PC-3 (cell line): Measurements from ENCODE around the gene HSD17B4. TPM values are rescaled to one million over a fixed set of nuclear protein-coding genes. Genes with fewer than 3 reads are reported as not detected.

Experiments used
- ATAC-seq: fragments of 200-7000 bp; cut with Tn5 transposase; 2 replicates; pipeline ENCODE4 v1.9.1; 2020; ENCODE audit warnings: mild to moderate bottlenecking, moderate library complexity
- BruUV-seq: library from RNA; stranded (reverse); fragments of 400-500 nt; replicated peaks from 2 replicates; lab custom pipeline; 2021; lab: Mats Ljungman, UMichigan
- CTCF ChIA-PET: fragments of 300-600 bp; sonication (Branson Sonifier 250); formaldehyde crosslinking; loops from one replicate; lab custom pipeline; 2022; ENCODE audit warnings: antibody characterized with exemption; lab: Charles Lee
- POLR2A ChIA-PET: fragments of 300-600 bp; sonication (Branson Sonifier 250); formaldehyde crosslinking; loops from one replicate; lab custom pipeline; 2022; ENCODE audit warnings: antibody characterized with exemption; ENCODE audit not compliant: unreplicated experiment; lab: Charles Lee
- DNase-seq: peaks from one replicate; pipeline ENCODE4 v3.0.0-alpha.2; 2015
- H2AFZ ChIP-seq: fragments of 300-600 bp; sonication (generic); 2 replicates; pipeline ENCODE4 v1.6.0; 2016; ENCODE audit warnings: antibody characterized with exemption, low read length
- H3F3A ChIP-seq: fragments of 300-600 bp; sonication (generic); one replicate; pipeline ENCODE4 v1.6.0; 2017; ENCODE audit warnings: antibody characterized with exemption, low read length, control low read depth, mild to moderate bottlenecking; ENCODE audit not compliant: unreplicated experiment
- H3K27ac ChIP-seq: fragments of 300-600 bp; sonication (generic); 2 replicates; pipeline ENCODE4 v1.5.1; 2016; ENCODE audit warnings: mild to moderate bottlenecking, low read length
- H3K27me3 ChIP-seq: fragments of 300-600 bp; sonication (generic); 2 replicates; pipeline ENCODE4 v1.6.1; 2016; ENCODE audit warnings: low read length, mixed read lengths
- H3K36me3 ChIP-seq: fragments of 300-600 bp; sonication (generic); 2 replicates; pipeline ENCODE4 v1.6.1; 2016; ENCODE audit warnings: low read depth, mixed run types, low read length, mixed read lengths
- H3K4me1 ChIP-seq: fragments of 300-600 bp; sonication (generic); 2 replicates; pipeline ENCODE4 v1.5.1; 2016; ENCODE audit warnings: low read length; ENCODE audit not compliant: insufficient read depth
- H3K4me2 ChIP-seq: fragments of 300-600 bp; sonication (generic); 2 replicates; pipeline ENCODE4 v1.6.0; 2016; ENCODE audit warnings: low read length
- H3K4me3 ChIP-seq: fragments of 300-600 bp; sonication (generic); 2 replicates; pipeline ENCODE4 v1.5.1; 2016; ENCODE audit warnings: mild to moderate bottlenecking, low read length, mixed read lengths
- H3K79me2 ChIP-seq: fragments of 300-600 bp; sonication (generic); 2 replicates; pipeline ENCODE4 v1.6.1; 2017; ENCODE audit warnings: low read length, mixed read lengths
- H3K9ac ChIP-seq: fragments of 300-600 bp; sonication (generic); 2 replicates; pipeline ENCODE4 v1.6.0; 2016; ENCODE audit warnings: mild to moderate bottlenecking, low read length
- H3K9me2 ChIP-seq: fragments of 300-600 bp; sonication (generic); replicated peaks from 2 replicates; pipeline ENCODE4 v1.6.1; 2016; ENCODE audit warnings: mixed run types, low read length, mixed read lengths
- H3K9me3 ChIP-seq: fragments of 300-600 bp; sonication (generic); 2 replicates; pipeline ENCODE4 v1.6.1; 2016; ENCODE audit warnings: low read length, mixed read lengths
- H4K20me1 ChIP-seq: fragments of 300-600 bp; sonication (generic); 2 replicates; pipeline ENCODE4 v1.6.1; 2016; ENCODE audit warnings: low read length, mixed read lengths
- EZH2 ChIP-seq: fragments of 300-600 bp; sonication (generic); IDR thresholded peaks from one replicate; pipeline ENCODE4 v1.6.1; 2017; ENCODE audit warnings: antibody characterized with exemption, mild to moderate bottlenecking, low read length; ENCODE audit not compliant: unreplicated experiment
- EZH2phosphoT487 ChIP-seq: fragments of 300-600 bp; sonication (generic); IDR thresholded peaks from 2 replicates; pipeline ENCODE4 v1.6.1; 2018; ENCODE audit warnings: mild to moderate bottlenecking, antibody characterized with exemption, low read length, borderline replicate concordance
- intact Hi-C: fragments of 100-400 bp; cut with micrococcal nuclease; formaldehyde crosslinking; loops from 2 replicates; pipeline ENCODE4 v1.9.0; 2023
- total RNA-seq: library from RNA; depleted of rRNA; stranded (reverse); fragments of >200 nt; gene quantifications from 2 replicates; pipeline ENCODE4 v1.2.3, GENCODE V29; 2014
- TF ChIP-seq, protein P1 (sequence below): fragments of 300-600 bp; sonication (generic); conservative IDR thresholded peaks from 2 replicates; pipeline ENCODE4 v1.5.1; 2017; ENCODE audit warnings: antibody characterized with exemption, low read depth, mild to moderate bottlenecking, low read length

HSD17B4 gene
- total RNA-seq, 1 experiment from 2014 or later: 165 TPM

DNA sequence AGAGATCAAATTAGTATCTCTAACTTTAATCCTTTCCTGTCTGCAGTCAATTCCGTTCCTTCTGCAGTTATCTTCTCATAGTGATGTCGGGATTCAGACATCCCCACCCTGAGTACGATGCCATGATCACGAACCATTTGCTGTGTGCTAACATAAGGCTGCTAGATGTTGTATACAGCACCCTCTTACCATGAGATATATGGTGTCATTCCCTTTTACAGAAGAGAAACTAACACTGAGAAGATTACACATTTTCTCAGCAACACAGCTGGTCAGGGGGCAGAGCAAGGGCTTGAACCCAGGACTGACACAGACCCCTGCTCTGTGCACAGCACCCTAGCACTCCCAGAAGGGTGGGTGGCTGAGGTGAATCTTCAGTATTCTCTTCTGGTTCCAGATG lies 46.9 kb upstream of the HSD17B4 start:
- no peaks in the 10 kb centered on the region for H3K36me3 ChIP-seq
- ATAC-seq: no peak
- H3K9me3 ChIP-seq: no peaks in the 10 kb centered on the region
- ChIA-PET POLR2A (interaction anchor here (0.6 kb wide), 1 partner anchor 374 kb away, joined by 4 read pairs; no protein-coding TSS in a partner anchor), CTCF (no interaction called here)
- BruUV-seq: no TSS peak
- H3K9me2 ChIP-seq: no peaks in the 10 kb centered on the region
- H3K4me3 ChIP-seq: no peak overlapping the region
- TF ChIP-seq EZH2 (no peak), EZH2phosphoT487 (no peak)
- intact Hi-C loops: no loop called here
- H3K4me2 ChIP-seq: no peak overlapping the region
- no peaks in the 10 kb centered on the region for H3F3A ChIP-seq
- H4K20me1 ChIP-seq: no peaks in the 10 kb centered on the region
- no peak overlapping the region for H3K9ac ChIP-seq
- H3K27me3 ChIP-seq: no peaks in the 10 kb centered on the region
- H3K79me2 ChIP-seq: no peaks in the 10 kb centered on the region
- H2AFZ ChIP-seq: no peak overlapping the region
- no peak for DNase-seq
- peaks cover 3% of the 10 kb centered on the region for H3K4me1 ChIP-seq
- H3K27ac ChIP-seq: no peak overlapping the region

DNA sequence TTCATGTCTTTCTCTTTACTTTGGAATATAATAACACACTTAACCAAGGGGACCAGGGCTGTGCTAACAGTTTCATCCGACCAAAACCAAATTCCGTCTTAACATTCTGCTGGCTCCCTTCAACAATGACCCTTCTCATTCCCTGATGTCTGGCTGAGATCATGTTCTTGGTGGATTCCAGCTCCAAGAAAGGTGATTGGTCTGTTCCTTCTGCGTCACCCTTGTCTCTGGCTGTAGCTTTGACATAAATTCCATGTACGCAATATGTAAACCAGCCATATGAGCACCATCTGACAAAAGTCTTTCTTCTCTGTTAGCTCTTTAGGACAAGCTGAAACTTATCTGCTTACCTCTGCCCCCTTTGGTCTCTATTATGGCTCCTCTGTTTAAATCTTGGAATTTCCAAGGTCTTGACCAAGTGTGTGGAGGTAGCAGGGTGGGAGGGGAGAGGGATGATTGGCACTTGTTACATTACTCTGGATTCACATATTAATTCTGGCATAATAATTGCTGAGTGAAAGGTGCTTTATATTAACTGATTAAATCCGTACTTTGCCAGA lies 45.7 kb upstream of the HSD17B4 start:
- no peaks in the 10 kb centered on the region for H3K27me3 ChIP-seq
- no peak overlapping the region for H2AFZ ChIP-seq
- no TSS peak for BruUV-seq
- ChIA-PET CTCF (no interaction called here), POLR2A (no interaction called here)
- H3K4me2 ChIP-seq: no peak overlapping the region
- no peaks in the 10 kb centered on the region for H3K9me3 ChIP-seq
- TF ChIP-seq, protein P1, sequence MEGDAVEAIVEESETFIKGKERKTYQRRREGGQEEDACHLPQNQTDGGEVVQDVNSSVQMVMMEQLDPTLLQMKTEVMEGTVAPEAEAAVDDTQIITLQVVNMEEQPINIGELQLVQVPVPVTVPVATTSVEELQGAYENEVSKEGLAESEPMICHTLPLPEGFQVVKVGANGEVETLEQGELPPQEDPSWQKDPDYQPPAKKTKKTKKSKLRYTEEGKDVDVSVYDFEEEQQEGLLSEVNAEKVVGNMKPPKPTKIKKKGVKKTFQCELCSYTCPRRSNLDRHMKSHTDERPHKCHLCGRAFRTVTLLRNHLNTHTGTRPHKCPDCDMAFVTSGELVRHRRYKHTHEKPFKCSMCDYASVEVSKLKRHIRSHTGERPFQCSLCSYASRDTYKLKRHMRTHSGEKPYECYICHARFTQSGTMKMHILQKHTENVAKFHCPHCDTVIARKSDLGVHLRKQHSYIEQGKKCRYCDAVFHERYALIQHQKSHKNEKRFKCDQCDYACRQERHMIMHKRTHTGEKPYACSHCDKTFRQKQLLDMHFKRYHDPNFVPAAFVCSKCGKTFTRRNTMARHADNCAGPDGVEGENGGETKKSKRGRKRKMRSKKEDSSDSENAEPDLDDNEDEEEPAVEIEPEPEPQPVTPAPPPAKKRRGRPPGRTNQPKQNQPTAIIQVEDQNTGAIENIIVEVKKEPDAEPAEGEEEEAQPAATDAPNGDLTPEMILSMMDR: no peak
- H3K36me3 ChIP-seq: no peaks in the 10 kb centered on the region
- no peaks in the 10 kb centered on the region for H3K9me2 ChIP-seq
- H4K20me1 ChIP-seq: no peaks in the 10 kb centered on the region
- no peak for ATAC-seq
- no peak for DNase-seq
- H3K4me3 ChIP-seq: no peak overlapping the region
- no peaks in the 10 kb centered on the region for H3K79me2 ChIP-seq
- intact Hi-C loops: no loop called here
- no peak overlapping the region for H3K9ac ChIP-seq
- H3F3A ChIP-seq: no peaks in the 10 kb centered on the region
- peaks cover 9% of the 10 kb centered on the region for H3K4me1 ChIP-seq
- no peak overlapping the region for H3K27ac ChIP-seq

DNA sequence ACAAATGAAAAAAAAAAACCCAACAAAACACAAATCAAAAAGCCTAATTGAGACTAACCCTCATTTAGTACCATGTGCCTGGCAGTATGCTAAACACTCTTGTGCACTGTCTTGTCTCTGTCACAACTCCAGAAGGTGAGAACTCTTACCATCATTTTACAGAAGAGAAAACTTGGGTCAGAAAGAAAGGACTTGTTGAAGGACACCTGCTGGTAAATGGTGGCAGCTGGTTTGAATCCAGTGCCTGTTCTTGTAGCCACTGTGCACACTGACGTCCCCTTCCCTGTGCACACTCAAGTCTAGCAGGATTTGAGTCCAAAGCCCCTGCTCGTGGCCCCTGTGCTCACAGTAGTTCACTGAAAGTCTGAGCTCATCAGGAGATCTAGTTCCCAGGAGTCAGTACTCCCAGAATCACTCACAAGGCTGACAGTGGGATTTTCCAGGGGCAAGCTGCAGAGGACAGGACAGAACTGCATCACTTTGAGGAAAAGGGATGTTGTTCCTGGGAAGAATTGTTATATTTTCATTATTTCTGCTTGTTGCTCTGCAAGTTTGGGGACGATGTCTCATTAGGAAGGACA lies 43.0 kb upstream of the HSD17B4 start:
- peaks cover 20% of the 10 kb centered on the region for H3K4me1 ChIP-seq
- H3K27me3 ChIP-seq: no peaks in the 10 kb centered on the region
- intact Hi-C loops: no loop called here
- H3K9ac ChIP-seq: no peak overlapping the region
- no peaks in the 10 kb centered on the region for H3K36me3 ChIP-seq
- DNase-seq: no peak
- no peaks in the 10 kb centered on the region for H3K9me3 ChIP-seq
- no peaks in the 10 kb centered on the region for H4K20me1 ChIP-seq
- no peak overlapping the region for H3K4me3 ChIP-seq
- no peak for ATAC-seq
- TF ChIP-seq, protein P1: 0 out of 2 replicates have a peak, but pooled peaks have one; percentile 17
- TF ChIP-seq EZH2phosphoT487: no peak
- no peak for TF ChIP-seq EZH2
- no peaks in the 10 kb centered on the region for H3F3A ChIP-seq
- H3K9me2 ChIP-seq: no peaks in the 10 kb centered on the region
- H3K79me2 ChIP-seq: no peaks in the 10 kb centered on the region
- ChIA-PET CTCF (no interaction called here), POLR2A (no interaction called here)
- no peak overlapping the region for H3K4me2 ChIP-seq
- H3K27ac ChIP-seq: no peak overlapping the region
- BruUV-seq: no TSS peak
- no peak overlapping the region for H2AFZ ChIP-seq
